H7 (cell line): ENCODE data around the gene DAD1. TPM values are rescaled to one million over a fixed set of nuclear protein-coding genes. Genes with fewer than 3 reads are reported as not detected.
"Not testable (repeated sequence)": the region's sequence is repeated elsewhere in the genome, so short reads cannot be mapped to it uniquely, and the experiment has no call there.

ENCODE experiments used
- DNase-seq: peaks from one replicate; pipeline ENCODE4 v3.0.0; 2012
- H3K27me3 ChIP-seq: 2 replicates; pipeline ENCODE4 v1.6.0; 2011; ENCODE audit warnings: mild to moderate bottlenecking, low read length; ENCODE audit not compliant: control insufficient read depth, insufficient read depth
- H3K36me3 ChIP-seq: replicated peaks from 2 replicates; pipeline ENCODE4 v1.5.1; 2011; ENCODE audit warnings: low read length; ENCODE audit not compliant: control insufficient read depth, insufficient read depth
- H3K4me3 ChIP-seq: 2 replicates; pipeline ENCODE4 v1.5.1; 2011; ENCODE audit warnings: low read depth, mild to moderate bottlenecking, control low read depth, low read length, moderate library complexity; ENCODE audit not compliant: insufficient read depth
- total RNA-seq: library from RNA; depleted of rRNA; stranded (reverse); fragments of >200 nt; shearing (Covaris generic); gene quantifications from 2 replicates; pipeline ENCODE4 v1.2.3, GENCODE V29; 2014

Gene DAD1
- total RNA-seq, 1 experiment from 2014 or later = 306 TPM

- Histone ChIP-seq H3K36me3 (no peaks in the 10 kb centered on the region), H3K27me3 (no peaks in the 10 kb centered on the region), H3K4me3 (no peak overlapping the region)
- DNase-seq = no peak
Observed at GRCh38 chr14:22546722-22547071, 42.3 kb downstream of the DAD1 start.

GRCh38 chr14:22545842-22546721 is 42.9 kb downstream of the DAD1 start:
- Histone ChIP-seq H3K36me3 (no peaks in the 10 kb centered on the region), H3K27me3 (no peaks in the 10 kb centered on the region), H3K4me3 (no peak overlapping the region)
- DNase-seq = peak; percentile 65

- no peak for DNase-seq
- Histone ChIP-seq H3K36me3 (no peaks in the 10 kb centered on the region), H3K27me3 (no peaks in the 10 kb centered on the region), H3K4me3 (no peak overlapping the region)
Observed at GRCh38 chr14:22544881-22545420, 44.1 kb downstream of the DAD1 start.

- no peak overlapping the region for H3K4me3 ChIP-seq
- no peaks in the 10 kb centered on the region for H3K27me3 ChIP-seq
- no peak for DNase-seq
- no peaks in the 10 kb centered on the region for H3K36me3 ChIP-seq
Observed at GRCh38 chr14:22544406-22544805, 44.6 kb downstream of the DAD1 start.

- H3K27me3 ChIP-seq, DNase-seq, H3K4me3 ChIP-seq, H3K36me3 ChIP-seq: not testable (repeated sequence)
Observed at GRCh38 chr14:22543570-22544357, 45.3 kb downstream of the DAD1 start.

- H3K4me3 ChIP-seq = no peak overlapping the region
- no peaks in the 10 kb centered on the region for H3K27me3 ChIP-seq
- no peak for DNase-seq
- no peaks in the 10 kb centered on the region for H3K36me3 ChIP-seq
Observed at GRCh38 chr14:22542360-22542759, 46.7 kb downstream of the DAD1 start.

- no peaks in the 10 kb centered on the region for H3K27me3 ChIP-seq
- no peaks in the 10 kb centered on the region for H3K36me3 ChIP-seq
- no peak for DNase-seq
Observed at GRCh38 chr14:22541721-22542120, 47.3 kb downstream of the DAD1 start.

GRCh38 chr14:22540811-22541360 is 48.1 kb downstream of the DAD1 start:
- no peaks in the 10 kb centered on the region for H3K27me3 ChIP-seq
- no peaks in the 10 kb centered on the region for H3K36me3 ChIP-seq
- DNase-seq = no peak
- no peak overlapping the region for H3K4me3 ChIP-seq

More at GRCh38 chr14:22541721-22542120, 47.3 kb downstream of the DAD1 start:
- no peak overlapping the region for H3K4me3 ChIP-seq

GRCh38 chr14:22540293-22540692 is 48.7 kb downstream of the DAD1 start:
- H3K27me3 ChIP-seq = no peaks in the 10 kb centered on the region
- DNase-seq = no peak
- H3K36me3 ChIP-seq = no peaks in the 10 kb centered on the region
- H3K4me3 ChIP-seq = no peak overlapping the region

GRCh38 chr14:22539831-22540230 is 49.2 kb downstream of the DAD1 start:
- Histone ChIP-seq H3K27me3 (no peaks in the 10 kb centered on the region), H3K4me3 (no peak overlapping the region), H3K36me3 (no peaks in the 10 kb centered on the region)
- DNase-seq = no peak

- no peaks in the 10 kb centered on the region for H3K36me3 ChIP-seq
- H3K4me3 ChIP-seq = no peak overlapping the region
- H3K27me3 ChIP-seq = no peaks in the 10 kb centered on the region
- DNase-seq = no peak
Observed at GRCh38 chr14:22538671-22539228, 50.3 kb downstream of the DAD1 start.

- Histone ChIP-seq H3K36me3 (no peaks in the 10 kb centered on the region), H3K4me3 (no peak overlapping the region), H3K27me3 (no peaks in the 10 kb centered on the region)
- DNase-seq = no peak
Observed at GRCh38 chr14:22537436-22538310, 51.4 kb downstream of the DAD1 start.

- no peak for DNase-seq
- no peak overlapping the region for H3K4me3 ChIP-seq
- H3K27me3 ChIP-seq = no peaks in the 10 kb centered on the region
- no peaks in the 10 kb centered on the region for H3K36me3 ChIP-seq
Observed at GRCh38 chr14:22536853-22537338, 52.1 kb downstream of the DAD1 start.
